Fibroblast of lung (primary cell): ENCODE data around the gene TRAF2. TPM values are rescaled to one million over a fixed set of nuclear protein-coding genes. Genes with fewer than 3 reads are reported as not detected.

ENCODE experiments used
- DNase-seq, 2 donors: peaks; one replicate each; pipeline versions ENCODE4 v3.0.0 to v3.0.0-alpha.2; 2010; ENCODE audit warnings: low read depth in 2 of 2
- H2AFZ ChIP-seq: 2 replicates; pipeline ENCODE4 v1.5.1; 2012; ENCODE audit warnings: low read length, control low read depth, inconsistent platforms
- H3K27ac ChIP-seq: 2 replicates; pipeline ENCODE4 v1.5.1; 2011; ENCODE audit warnings: low read length, control low read depth; ENCODE audit not compliant: insufficient read depth
- H3K27me3 ChIP-seq: 2 replicates; pipeline ENCODE4 v1.5.1; 2011; ENCODE audit warnings: mild to moderate bottlenecking, low read length; ENCODE audit not compliant: control insufficient read depth, insufficient read depth
- H3K36me3 ChIP-seq: 2 replicates; pipeline ENCODE4 v1.5.1; 2011; ENCODE audit warnings: low read length; ENCODE audit not compliant: control insufficient read depth, insufficient read depth
- H3K4me1 ChIP-seq: 2 replicates; pipeline ENCODE4 v1.5.1; 2011; ENCODE audit warnings: low read length; ENCODE audit not compliant: control insufficient read depth, insufficient read depth; ENCODE audit errors: extremely low read depth
- H3K4me2 ChIP-seq: 2 replicates; pipeline ENCODE4 v1.5.1; 2011; ENCODE audit warnings: low read length, control low read depth; ENCODE audit not compliant: insufficient read depth; ENCODE audit errors: extremely low read depth
- H3K4me3 ChIP-seq, 4 experiments: fragments of 200-600 bp in 1 of 4; sonication (generic) in 1 of 4; replicated peaks in 1 of 4; 2 replicates each; pipeline ENCODE4 v1.5.1; 2011 to 2016; ENCODE audit warnings: low read length in 4 of 4, low read depth in 3 of 4, mild to moderate bottlenecking in 3 of 4, control low read depth in 2 of 4, inconsistent platforms in 1 of 4, mixed read lengths in 1 of 4; ENCODE audit not compliant: insufficient read depth in 1 of 4; ENCODE audit errors: control extremely low read depth in 1 of 4
- H3K79me2 ChIP-seq: 2 replicates; pipeline ENCODE4 v1.5.1; 2012; ENCODE audit warnings: mild to moderate bottlenecking, low read length, inconsistent platforms; ENCODE audit not compliant: control insufficient read depth, insufficient read depth
- H3K9ac ChIP-seq: 2 replicates; pipeline ENCODE4 v1.5.1; 2011; ENCODE audit warnings: mild to moderate bottlenecking, low read length, control low read depth; ENCODE audit not compliant: insufficient read depth
- H3K9me3 ChIP-seq: 2 replicates; pipeline ENCODE4 v1.5.1; 2012; ENCODE audit warnings: low read depth, low read length; ENCODE audit not compliant: control insufficient read depth, insufficient read depth
- H4K20me1 ChIP-seq: 2 replicates; pipeline ENCODE4 v1.5.1; 2011; ENCODE audit warnings: low read length; ENCODE audit not compliant: control insufficient read depth, insufficient read depth; ENCODE audit errors: extremely low read depth
- CTCF ChIP-seq, 2 donors: IDR thresholded peaks in 1 of 2; conservative IDR thresholded peaks in 1 of 2; 1 replicate in 1 of 2; 2 replicates in 1 of 2; pipeline ENCODE4 v1.5.1; 2011 to 2012; ENCODE audit warnings: low read length in 2 of 2, control low read depth in 1 of 2, inconsistent platforms in 1 of 2, low read depth in 1 of 2, mild to moderate bottlenecking in 1 of 2
- EZH2 ChIP-seq: IDR thresholded peaks from 2 replicates; pipeline ENCODE4 v1.5.1; 2012; ENCODE audit warnings: low read length, control low read depth, mild to moderate bottlenecking; ENCODE audit errors: missing control alignments
- polyA plus RNA-seq, 2 donors: library from polyadenylated mRNA; depleted of rRNA in 1 of 2; stranded (reverse) in 1 of 2; unstranded in 1 of 2; fragments of >200 nt; gene quantifications; 2 replicates each; pipeline ENCODE4 v1.2.1, GENCODE V29; 2011 to 2012; ENCODE audit warnings: missing spikeins in 1 of 2
- total RNA-seq: library from RNA; depleted of rRNA; stranded (reverse); fragments of >200 nt; gene quantifications from 2 replicates; pipeline ENCODE4 v1.2.1, GENCODE V29; 2014

The TRAF2 gene
- total and polyA plus RNA-seq, 2 donors (not counting 1 experiment from before 2014, with no cell fraction given): 3.7 to 8.4 TPM

GRCh38 chr9:136960212-136960937 is 74.1 kb downstream of the TRAF2 start:
- Histone ChIP-seq H2AFZ (no peak overlapping the region), H3K4me3 (no peak overlapping the region), H3K27me3 (no peaks in the 10 kb centered on the region), H3K9me3 (no peaks in the 10 kb centered on the region), H3K4me1 (no peaks in the 10 kb centered on the region), H3K36me3 (no peaks in the 10 kb centered on the region), H4K20me1 (no peaks in the 10 kb centered on the region), H3K4me2 (no peak overlapping the region), H3K79me2 (no peaks in the 10 kb centered on the region), H3K27ac (no peak overlapping the region), H3K9ac (no peak overlapping the region)
- DNase-seq: no peak
- TF ChIP-seq EZH2: no peak
- no peak for TF ChIP-seq CTCF (conservative IDR thresholded peaks at IDR 0.05 in 1 of 2, IDR thresholded peaks at IDR 0.05 in 1 of 2; ENCODE audit: low read depth in 1 of 2, low read length in 2 of 2)

GRCh38 chr9:136960938-136961275 is 74.6 kb downstream of the TRAF2 start:
- H3K9ac ChIP-seq: no peak overlapping the region
- H3K4me3 ChIP-seq: no peak overlapping the region
- no peaks in the 10 kb centered on the region for H3K36me3 ChIP-seq
- H3K4me1 ChIP-seq: no peaks in the 10 kb centered on the region
- no peak overlapping the region for H3K4me2 ChIP-seq
- peaks cover 2% of the 10 kb centered on the region for H3K27me3 ChIP-seq
- H3K9me3 ChIP-seq: no peaks in the 10 kb centered on the region
- no peak overlapping the region for H2AFZ ChIP-seq
- TF ChIP-seq EZH2: no peak
- no peak for TF ChIP-seq CTCF (conservative IDR thresholded peaks at IDR 0.05 in 1 of 2, IDR thresholded peaks at IDR 0.05 in 1 of 2; ENCODE audit: low read depth in 1 of 2, low read length in 2 of 2)
- H3K79me2 ChIP-seq: no peaks in the 10 kb centered on the region
- H3K27ac ChIP-seq: no peak overlapping the region
- H4K20me1 ChIP-seq: no peaks in the 10 kb centered on the region
- no peak for DNase-seq

- DNase-seq: no peak
- no peaks in the 10 kb centered on the region for H3K4me1 ChIP-seq
- no peak overlapping the region for H3K4me2 ChIP-seq
- no peak overlapping the region for H3K9ac ChIP-seq
- H3K4me3 ChIP-seq: no peak overlapping the region
- no peaks in the 10 kb centered on the region for H3K9me3 ChIP-seq
- TF ChIP-seq CTCF (conservative IDR thresholded peaks at IDR 0.05 in 1 of 2, IDR thresholded peaks at IDR 0.05 in 1 of 2; ENCODE audit: low read depth in 1 of 2, low read length in 2 of 2) (no peak), EZH2 (no peak)
- H2AFZ ChIP-seq: no peak overlapping the region
- H3K27ac ChIP-seq: no peak overlapping the region
- no peaks in the 10 kb centered on the region for H3K36me3 ChIP-seq
- peaks cover 4% of the 10 kb centered on the region for H3K27me3 ChIP-seq
- no peaks in the 10 kb centered on the region for H3K79me2 ChIP-seq
- no peaks in the 10 kb centered on the region for H4K20me1 ChIP-seq
Measured at GRCh38 chr9:136961279-136962065, 75.2 kb downstream of the TRAF2 start.
